Ascending aorta (tissue), 2 donors: ENCODE data around the gene CCDC188. TPM values are rescaled to one million over a fixed set of nuclear protein-coding genes. Genes with fewer than 3 reads are reported as not detected.

Source experiments
- DNase-seq, 2 donors: peaks; one replicate each; pipeline ENCODE4 v3.0.0-alpha.2; 2019; ENCODE audit warnings: low spot score in 2 of 2
- H3K27ac ChIP-seq, 2 donors: fragments of 200-600 bp; sonication (generic); one replicate each; pipeline ENCODE4 v1.5.1; 2016 to 2017; ENCODE audit warnings: mild to moderate bottlenecking in 1 of 2
- H3K27me3 ChIP-seq: fragments of 200-600 bp; sonication (generic); one replicate; pipeline ENCODE4 v1.5.1; 2017
- H3K36me3 ChIP-seq, 2 donors: fragments of 200-600 bp; sonication (generic); one replicate each; pipeline ENCODE4 v1.5.1; 2016
- H3K4me1 ChIP-seq, 2 donors: fragments of 200-600 bp; sonication (generic); one replicate each; pipeline ENCODE4 v1.5.1; 2016 to 2017; ENCODE audit warnings: mild to moderate bottlenecking in 1 of 2
- H3K4me3 ChIP-seq, 2 donors: fragments of 200-600 bp; sonication (generic); one replicate each; pipeline ENCODE4 v1.5.1; 2016 to 2017; ENCODE audit warnings: mild to moderate bottlenecking in 1 of 2
- H3K9me3 ChIP-seq, 2 donors: fragments of 200-600 bp; sonication (generic); one replicate each; pipeline ENCODE4 v1.5.1; 2016
- intact Hi-C: fragments of 100-400 bp; cut with DNase I; formaldehyde crosslinking; loops from one replicate; pipeline ENCODE4 v1.15.1; 2023
- total RNA-seq: library from RNA; depleted of rRNA; stranded (reverse); fragments of >200 nt; gene quantifications from one replicate; pipeline ENCODE4 v1.1.0, GENCODE V29; 2016
- TF ChIP-seq, protein P1 (sequence below), 3 experiments: fragments of 200-600 bp in 2 of 3; fragments of 450-650 bp in 1 of 3; sonication (generic) in 2 of 3; IDR thresholded peaks; one replicate each; pipeline ENCODE4 v1.5.1; 2016 to 2019; ENCODE audit warnings: antibody characterized with exemption in 3 of 3, mild to moderate bottlenecking in 1 of 3, moderate library complexity in 1 of 3

The CCDC188 gene
- total RNA-seq, 1 donor from 2014 or later = not detected

DNA sequence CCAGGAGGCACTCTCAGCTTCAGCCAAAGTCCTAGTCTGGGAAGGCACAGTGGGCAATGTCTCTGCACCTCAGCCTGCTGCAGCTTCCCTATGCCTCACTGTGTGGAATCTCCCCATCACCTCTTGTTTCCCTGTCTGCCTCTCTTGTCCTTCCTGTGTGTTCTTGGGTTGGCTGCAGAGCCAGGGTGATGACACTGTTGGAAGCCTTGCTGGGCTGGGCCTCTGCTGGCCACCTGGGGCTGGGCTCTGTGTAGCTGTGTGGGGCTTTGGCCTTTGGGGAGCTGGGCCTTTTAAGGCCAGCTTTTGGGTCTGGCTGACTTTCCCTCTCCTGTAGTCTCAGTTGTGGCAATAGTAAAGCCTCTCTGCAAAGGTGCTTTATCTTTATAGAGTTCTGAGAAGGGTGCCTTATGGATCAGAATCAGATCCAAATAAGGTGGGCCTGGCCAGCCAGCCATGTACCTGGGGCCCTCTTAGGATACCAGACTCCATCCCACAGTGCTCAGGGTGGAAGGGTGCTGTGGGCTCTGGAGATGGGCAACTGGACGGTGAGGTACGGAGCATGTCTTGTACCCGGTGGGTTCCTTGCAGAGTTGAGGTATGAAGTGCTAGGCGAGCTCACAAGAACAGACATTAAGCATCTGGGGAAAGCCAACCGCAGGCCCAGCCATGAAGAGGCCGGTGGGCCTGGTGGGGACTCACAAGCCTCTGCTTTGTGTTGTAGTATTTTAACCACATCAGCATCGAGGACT is 45.2 kb downstream of the CCDC188 start:
- TF ChIP-seq, protein P1, sequence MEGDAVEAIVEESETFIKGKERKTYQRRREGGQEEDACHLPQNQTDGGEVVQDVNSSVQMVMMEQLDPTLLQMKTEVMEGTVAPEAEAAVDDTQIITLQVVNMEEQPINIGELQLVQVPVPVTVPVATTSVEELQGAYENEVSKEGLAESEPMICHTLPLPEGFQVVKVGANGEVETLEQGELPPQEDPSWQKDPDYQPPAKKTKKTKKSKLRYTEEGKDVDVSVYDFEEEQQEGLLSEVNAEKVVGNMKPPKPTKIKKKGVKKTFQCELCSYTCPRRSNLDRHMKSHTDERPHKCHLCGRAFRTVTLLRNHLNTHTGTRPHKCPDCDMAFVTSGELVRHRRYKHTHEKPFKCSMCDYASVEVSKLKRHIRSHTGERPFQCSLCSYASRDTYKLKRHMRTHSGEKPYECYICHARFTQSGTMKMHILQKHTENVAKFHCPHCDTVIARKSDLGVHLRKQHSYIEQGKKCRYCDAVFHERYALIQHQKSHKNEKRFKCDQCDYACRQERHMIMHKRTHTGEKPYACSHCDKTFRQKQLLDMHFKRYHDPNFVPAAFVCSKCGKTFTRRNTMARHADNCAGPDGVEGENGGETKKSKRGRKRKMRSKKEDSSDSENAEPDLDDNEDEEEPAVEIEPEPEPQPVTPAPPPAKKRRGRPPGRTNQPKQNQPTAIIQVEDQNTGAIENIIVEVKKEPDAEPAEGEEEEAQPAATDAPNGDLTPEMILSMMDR (IDR thresholded peaks at IDR 0.05) = no peak
- no peak for DNase-seq
- H3K36me3 ChIP-seq = peaks cover 68 to 75% of the 10 kb centered on the region in 2 donors
- no peak overlapping the region for H3K27ac ChIP-seq
- no peaks in the 10 kb centered on the region for H3K4me1 ChIP-seq
- no peak overlapping the region for H3K4me3 ChIP-seq
- intact Hi-C loops = no loop called here
- no peaks in the 10 kb centered on the region for H3K27me3 ChIP-seq
- H3K9me3 ChIP-seq = no peaks in the 10 kb centered on the region

DNA sequence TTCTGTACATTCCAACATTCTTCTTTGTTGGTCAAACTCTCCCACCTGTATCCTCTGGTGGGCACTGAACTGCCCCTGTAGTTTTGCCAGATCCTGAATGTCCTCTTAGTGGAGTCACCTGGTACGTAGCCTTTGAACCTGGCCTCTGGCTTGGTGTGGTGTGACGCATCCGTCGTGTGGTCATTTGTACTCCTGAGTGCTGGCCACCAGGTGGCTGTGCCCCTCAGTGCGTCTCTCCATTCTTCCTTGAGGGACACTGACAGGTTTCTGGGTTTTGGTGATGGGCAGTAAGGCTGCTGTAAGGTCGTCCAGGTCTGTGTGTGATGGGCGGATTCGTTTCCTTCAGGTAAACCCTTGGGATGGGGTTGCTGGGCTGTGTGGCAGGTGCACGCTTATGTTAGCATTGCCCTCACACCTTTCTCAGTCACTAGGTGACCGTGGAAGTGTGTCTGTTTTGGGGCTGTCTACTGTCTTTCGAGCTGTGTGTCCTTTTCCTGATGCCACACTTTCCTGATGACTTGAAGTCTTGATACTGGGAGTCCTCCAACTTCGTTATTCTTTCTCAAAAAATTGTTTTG is 48.6 kb downstream of the CCDC188 start:
- no peak overlapping the region for H3K4me3 ChIP-seq
- H3K27me3 ChIP-seq = no peaks in the 10 kb centered on the region
- TF ChIP-seq, protein P1 (IDR thresholded peaks at IDR 0.05) = no peak
- no peak overlapping the region for H3K27ac ChIP-seq
- intact Hi-C loops = no loop called here
- peaks cover 59 to 72% of the 10 kb centered on the region in 2 donors for H3K36me3 ChIP-seq
- no peaks in the 10 kb centered on the region for H3K4me1 ChIP-seq
- no peaks in the 10 kb centered on the region for H3K9me3 ChIP-seq
- DNase-seq = no peak

DNA sequence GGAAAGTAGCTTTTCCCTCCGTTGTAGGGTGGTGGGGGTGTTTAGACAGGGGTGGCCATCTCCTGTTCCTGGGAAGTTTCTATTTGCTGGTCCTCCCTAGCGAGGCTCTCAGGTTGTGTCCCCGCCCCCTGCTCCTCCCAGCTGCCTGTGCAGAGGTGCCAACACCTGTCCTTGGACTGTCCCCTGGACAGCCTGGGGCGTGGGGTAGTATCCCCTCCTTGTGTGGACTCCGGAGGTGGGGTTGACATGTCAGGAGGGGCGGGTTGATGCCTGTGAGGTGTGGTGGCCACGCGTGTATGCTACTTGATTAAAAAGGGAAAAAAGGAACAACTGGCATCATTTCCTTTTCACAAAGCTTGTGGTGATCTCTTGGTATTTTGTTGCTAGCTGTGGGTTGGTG is 49.2 kb downstream of the CCDC188 start:
- Histone ChIP-seq H3K9me3 (no peaks in the 10 kb centered on the region), H3K27me3 (no peaks in the 10 kb centered on the region), H3K27ac (no peak overlapping the region), H3K4me3 (no peak overlapping the region), H3K36me3 (peaks cover 53 to 72% of the 10 kb centered on the region in 2 donors), H3K4me1 (no peaks in the 10 kb centered on the region)
- intact Hi-C loops = no loop called here
- DNase-seq = no peak
- TF ChIP-seq, protein P1 (IDR thresholded peaks at IDR 0.05) = no peak

DNA sequence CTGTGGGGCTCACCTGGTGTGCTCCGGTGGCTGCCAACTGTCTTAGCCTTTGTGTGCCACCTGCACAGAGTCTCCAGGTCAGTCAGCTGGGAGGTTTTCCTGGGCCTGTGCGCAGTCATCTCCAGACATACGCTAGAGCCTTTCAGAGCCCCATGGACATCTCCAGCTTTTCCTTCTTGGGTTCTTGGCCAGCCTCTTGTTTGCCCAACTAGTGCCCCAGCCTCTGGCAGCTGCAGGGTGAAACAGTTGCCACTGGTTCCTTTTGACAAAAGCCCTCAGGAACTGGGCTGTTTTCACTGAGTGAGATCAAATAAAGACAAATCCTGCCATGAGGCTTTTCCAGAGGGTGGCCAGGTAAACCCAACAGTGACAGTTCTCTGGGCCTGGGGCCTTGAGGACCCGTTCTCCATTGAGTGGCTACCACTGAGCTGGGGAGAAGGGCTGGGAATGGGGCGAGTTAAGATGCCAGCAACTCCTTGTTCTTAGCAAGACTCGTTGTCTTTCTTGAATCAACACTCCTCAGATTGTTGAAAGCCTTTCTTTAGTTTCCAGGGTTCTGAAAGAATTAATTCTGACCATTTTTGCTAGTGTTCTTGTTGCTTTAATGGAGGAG is 51.6 kb downstream of the CCDC188 start:
- Histone ChIP-seq H3K9me3 (no peaks in the 10 kb centered on the region), H3K4me1 (no peaks in the 10 kb centered on the region), H3K4me3 (no peak overlapping the region), H3K36me3 (peaks cover 46 to 76% of the 10 kb centered on the region in 2 donors), H3K27ac (no peak overlapping the region), H3K27me3 (no peaks in the 10 kb centered on the region)
- TF ChIP-seq, protein P1 (IDR thresholded peaks at IDR 0.05) = no peak
- DNase-seq = no peak
- intact Hi-C loops = no loop called here

Other genes with a start within 250 kb of the CCDC188 start
- gene COMT, start 209.3 kb downstream of the CCDC188 start, total RNA-seq = 150 TPM
- gene TXNRD2, start 209.2 kb downstream of the CCDC188 start, total RNA-seq = 46.0 TPM
- 252 TPM for gene ARVCF, start 134.2 kb downstream of the CCDC188 start, total RNA-seq
- 26.3 TPM for gene TANGO2, start 129.9 kb downstream of the CCDC188 start, total RNA-seq
- 18.0 TPM for gene DGCR8, start 70.8 kb downstream of the CCDC188 start, total RNA-seq
- 302 TPM for gene RANBP1, start 35.0 kb downstream of the CCDC188 start, total RNA-seq
- gene TRMT2A, start 33.8 kb downstream of the CCDC188 start, total RNA-seq = 161 TPM
- 35.5 TPM for gene ZDHHC8, start 19.3 kb downstream of the CCDC188 start, total RNA-seq
- gene RTN4R, start 117.3 kb upstream of the CCDC188 start, total RNA-seq = 0.43 TPM
- 42.1 TPM for gene DGCR6L, start 169.0 kb upstream of the CCDC188 start, total RNA-seq
- gene ZNF74, start 243.1 kb upstream of the CCDC188 start, total RNA-seq = 28.9 TPM